Measurements from ENCODE around the gene MROH8. TPM values are rescaled to one million over a fixed set of nuclear protein-coding genes. Genes with fewer than 3 reads are reported as not detected.
"Not testable (repeated sequence)": the region's sequence is repeated elsewhere in the genome, so short reads cannot be mapped to it uniquely, and the experiment has no call there.

The MROH8 gene
- total RNA-seq, 1 experiment from 2014 or later, result 2.1 TPM

GRCh38 chr20:37154684-37155298 lies 24.6 kb downstream of the MROH8 start:
- DNase-seq (ENCODE audit: low read depth), result no peak

- DNase-seq (ENCODE audit: low read depth), result no peak
Observed at GRCh38 chr20:37152284-37152683, 27.1 kb downstream of the MROH8 start.

GRCh38 chr20:37151529-37151928 lies 27.8 kb downstream of the MROH8 start:
- DNase-seq (ENCODE audit: low read depth), result no peak

GRCh38 chr20:37150864-37151263 lies 28.5 kb downstream of the MROH8 start:
- DNase-seq (ENCODE audit: low read depth), result not testable (repeated sequence)

- DNase-seq (ENCODE audit: low read depth), result no peak
Observed at GRCh38 chr20:37147250-37147649, 32.1 kb downstream of the MROH8 start.

GRCh38 chr20:37144856-37145404 lies 34.4 kb downstream of the MROH8 start:
- DNase-seq (ENCODE audit: low read depth), result no peak

GRCh38 chr20:37142708-37143107 lies 36.6 kb downstream of the MROH8 start:
- DNase-seq (ENCODE audit: low read depth), result peak; percentile 70

GRCh38 chr20:37137547-37137946 lies 41.8 kb downstream of the MROH8 start:
- DNase-seq (ENCODE audit: low read depth), result no peak

GRCh38 chr20:37133952-37134351 lies 45.4 kb downstream of the MROH8 start:
- DNase-seq (ENCODE audit: low read depth), result no peak

GRCh38 chr20:37131486-37131885 lies 47.9 kb downstream of the MROH8 start:
- no peak for DNase-seq (ENCODE audit: low read depth)

GRCh38 chr20:37128803-37129202 lies 50.5 kb downstream of the MROH8 start:
- DNase-seq (ENCODE audit: low read depth), result no peak

- not testable (repeated sequence) for DNase-seq (ENCODE audit: low read depth)
Observed at GRCh38 chr20:37126290-37126689, 53.1 kb downstream of the MROH8 start.

- DNase-seq (ENCODE audit: low read depth), result no peak
Observed at GRCh38 chr20:37123441-37123840, 55.9 kb downstream of the MROH8 start.

GRCh38 chr20:37120497-37120896 lies 58.9 kb downstream of the MROH8 start:
- no peak for DNase-seq (ENCODE audit: low read depth)

- no peak for DNase-seq (ENCODE audit: low read depth)
Observed at GRCh38 chr20:37119356-37120036, 59.9 kb downstream of the MROH8 start.

GRCh38 chr20:37114012-37114411 lies 65.3 kb downstream of the MROH8 start:
- no peak for DNase-seq (ENCODE audit: low read depth)

GRCh38 chr20:37111926-37112455 lies 67.4 kb downstream of the MROH8 start:
- peak; percentile 67 for DNase-seq (ENCODE audit: low read depth)

GRCh38 chr20:37108676-37109075 lies 70.7 kb downstream of the MROH8 start:
- DNase-seq (ENCODE audit: low read depth), result peak; percentile 42

GRCh38 chr20:37102571-37102970 lies 76.8 kb downstream of the MROH8 start:
- DNase-seq (ENCODE audit: low read depth), result no peak

GRCh38 chr20:37096415-37097041 lies 82.8 kb downstream of the MROH8 start:
- DNase-seq (ENCODE audit: low read depth), result no peak

- peak; percentile 87 for DNase-seq (ENCODE audit: low read depth)
Observed at GRCh38 chr20:37095599-37096414, 83.5 kb downstream of the MROH8 start, which contains the start of gene RBL1. RBL1 (minus strand) TSS chr20:37095997; CDS start chr20:37095928, 69 bp downstream.
